GM04504 (cell line): Measurements from ENCODE around the gene RIPOR3.

ENCODE experiments used
- DNase-seq: peaks from one replicate; pipeline ENCODE4 v3.0.0-alpha.2; 2012; ENCODE audit warnings: low read depth

RIPOR3 gene

DNA sequence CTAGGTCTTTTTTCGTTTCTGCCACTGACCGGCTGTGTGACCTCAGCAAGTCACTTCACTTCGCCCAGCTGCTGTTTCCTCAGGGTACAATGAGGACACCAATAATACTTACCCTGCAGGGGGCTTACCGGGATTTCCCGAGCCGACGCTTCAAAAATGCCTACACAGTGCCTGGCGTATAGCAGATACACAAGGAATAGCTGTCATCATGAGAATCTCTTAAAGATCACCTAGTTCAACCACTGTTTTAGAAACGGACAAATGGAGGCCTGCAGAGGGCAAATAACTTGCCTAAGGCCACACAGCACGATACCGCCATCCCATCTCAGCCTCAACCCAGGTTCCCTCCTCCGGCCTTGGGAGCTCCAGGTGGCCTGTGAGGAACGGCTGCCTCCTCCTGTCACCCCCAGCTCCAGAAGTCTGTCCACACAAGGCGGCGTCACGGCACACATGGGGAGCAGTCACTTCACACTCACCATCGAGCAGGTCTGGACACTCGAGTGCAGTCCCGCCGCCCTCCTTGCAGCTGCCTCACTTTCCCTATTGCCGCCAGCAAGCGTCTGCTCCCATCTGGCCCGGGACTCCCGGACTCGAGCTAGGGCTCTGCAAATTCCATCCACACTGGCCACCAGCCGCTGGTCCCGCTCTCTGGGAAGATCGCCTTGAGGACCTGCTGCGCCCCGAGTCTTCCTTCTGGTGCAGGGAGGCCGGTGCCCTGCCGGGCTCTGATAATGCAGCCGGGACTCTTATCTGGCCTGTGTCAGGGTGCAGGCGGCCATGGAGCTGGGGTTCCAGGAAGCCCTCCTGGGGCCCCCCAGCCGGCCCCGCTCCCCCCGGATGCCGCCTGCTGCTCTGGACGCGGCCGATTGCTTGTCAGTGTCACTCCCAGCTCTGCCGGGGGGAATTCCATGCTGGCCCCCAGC, at the start of gene RIPOR3:
Gene RIPOR3, minus strand, starts transcription at position 893 of the 923 bp plus-strand sequence. Its CDS starts 414 bp downstream, at position 479.
- DNase-seq, result no peak

DNA sequence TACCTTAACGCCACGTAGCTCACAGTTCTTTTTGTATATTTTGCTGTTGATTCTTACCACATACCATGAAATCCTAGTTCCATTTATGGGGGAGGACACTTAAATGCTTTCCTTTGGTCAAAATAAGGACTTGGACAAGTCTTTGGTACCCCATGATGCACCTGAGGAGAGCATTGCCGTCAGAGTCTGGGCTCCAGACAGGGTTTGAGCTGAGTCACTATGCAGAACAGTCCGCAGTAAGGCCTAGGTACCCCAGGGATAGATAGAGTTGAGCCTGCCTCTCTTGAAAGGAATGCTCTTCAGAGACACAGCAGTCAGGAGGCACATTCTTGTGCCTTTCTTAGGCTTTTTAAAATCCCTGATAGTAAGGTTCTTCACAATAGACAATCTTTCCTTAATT, 46.0 kb upstream of the RIPOR3 start:
- no peak for DNase-seq

DNA sequence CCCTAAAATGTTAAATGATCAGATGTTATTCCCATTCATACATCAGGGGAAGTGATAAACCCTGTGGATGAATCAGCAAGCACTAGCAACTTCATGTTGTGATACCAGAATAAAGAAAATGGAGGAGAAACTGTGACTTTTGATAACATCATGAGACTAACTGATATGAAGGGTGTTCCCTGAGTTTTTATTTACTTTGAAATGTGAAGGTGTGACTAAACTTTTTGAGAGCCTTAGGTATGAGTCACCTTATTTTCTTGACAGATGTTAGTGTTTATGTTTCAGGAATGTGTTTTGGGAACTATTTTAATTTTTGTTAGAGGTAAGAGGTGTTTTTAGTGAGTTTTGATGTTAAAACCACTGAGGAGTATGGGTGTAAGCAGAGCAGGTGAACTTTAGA, 44.5 kb upstream of the RIPOR3 start:
- DNase-seq, result no peak

GRCh38 chr20:50734730-50735679, 43.7 kb upstream of the RIPOR3 start:
- no peak for DNase-seq

DNA sequence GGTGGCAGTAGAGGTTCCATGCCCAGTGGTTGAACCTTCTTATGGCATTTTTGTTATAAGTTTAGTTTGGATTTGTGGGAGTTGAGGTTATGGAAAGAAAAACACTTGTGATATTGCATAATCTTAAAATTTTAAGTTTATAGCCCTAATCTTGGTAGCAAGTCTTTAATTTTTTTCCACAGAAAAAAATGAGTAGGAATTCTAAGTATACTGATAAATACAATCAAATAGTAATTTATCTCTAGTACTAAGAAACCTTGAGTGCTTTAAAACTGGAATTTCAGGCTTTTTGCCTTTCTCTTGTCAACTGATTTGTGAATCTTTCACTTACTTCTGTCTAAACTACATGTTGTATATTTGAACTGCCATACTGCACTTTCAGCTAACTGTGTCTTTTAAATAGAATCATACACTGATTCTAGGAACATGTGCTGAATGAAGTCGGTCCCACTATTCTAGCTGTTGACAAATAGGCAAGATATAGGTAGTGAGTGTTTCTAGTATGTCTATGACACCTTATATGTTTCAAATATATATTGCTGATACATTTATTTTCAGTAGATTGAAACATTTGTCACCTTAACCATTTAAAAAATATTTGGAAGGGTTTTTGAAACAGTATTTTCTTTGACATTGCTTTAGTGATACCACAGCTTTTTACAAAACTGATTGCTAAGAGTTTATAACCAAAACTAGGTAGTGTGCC, 42.5 kb upstream of the RIPOR3 start:
- DNase-seq, result no peak

- DNase-seq, result no peak
These were observed 40.8 kb upstream of the RIPOR3 start for GRCh38 chr20:50731930-50732690.

DNA sequence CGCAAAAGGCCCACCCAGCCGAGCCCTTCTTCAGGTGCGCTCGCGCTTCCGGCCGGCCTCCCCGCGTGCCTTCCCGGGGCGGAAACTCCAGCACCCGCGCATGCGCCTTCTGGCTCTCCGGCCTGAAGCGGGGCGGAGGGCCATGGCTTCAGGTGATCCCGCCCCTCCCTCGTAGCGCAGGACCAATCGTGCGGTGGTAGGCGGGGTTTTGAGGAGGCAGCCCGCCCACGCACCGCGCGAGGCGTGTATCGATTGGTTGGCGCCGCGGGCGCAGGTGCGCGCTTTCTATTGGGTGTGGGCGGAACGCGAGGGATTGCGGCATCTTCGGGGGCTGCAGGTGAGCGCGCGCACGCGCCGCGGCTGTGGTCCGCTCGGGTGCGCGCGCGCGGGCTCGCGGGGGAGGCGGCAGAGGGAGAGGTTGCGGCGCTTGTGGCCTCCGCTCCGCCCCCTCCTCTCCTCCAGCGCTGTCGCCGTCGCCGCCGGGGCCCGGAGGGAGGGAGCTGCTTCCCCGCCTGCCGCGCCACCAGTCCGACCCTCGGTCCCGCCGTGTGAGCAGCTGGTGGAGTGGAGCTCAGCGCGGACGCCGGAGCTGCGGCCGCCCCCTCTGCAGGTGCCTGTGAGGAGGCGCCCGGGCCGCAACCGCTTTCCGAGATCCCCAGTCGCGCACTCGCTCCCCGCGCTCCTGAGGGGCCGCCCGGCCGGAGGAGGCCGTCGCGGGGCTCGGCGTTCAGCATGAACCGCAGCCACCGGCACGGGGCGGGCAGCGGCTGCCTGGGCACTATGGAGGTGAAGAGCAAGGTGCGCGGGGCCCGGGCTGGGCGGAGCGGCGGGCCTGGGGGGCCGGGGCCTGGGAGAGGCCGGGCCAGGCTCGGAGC, 40.0 kb upstream of the RIPOR3 start, which contains the start of gene PARD6B:
Gene PARD6B, plus strand, starts transcription at position 526 of the 875 bp plus-strand sequence. Its CDS starts 207 bp downstream, at position 733.
- DNase-seq, result peak; percentile 68

GRCh38 chr20:50730765-50731054, 39.4 kb upstream of the RIPOR3 start:
- DNase-seq, result no peak

DNA sequence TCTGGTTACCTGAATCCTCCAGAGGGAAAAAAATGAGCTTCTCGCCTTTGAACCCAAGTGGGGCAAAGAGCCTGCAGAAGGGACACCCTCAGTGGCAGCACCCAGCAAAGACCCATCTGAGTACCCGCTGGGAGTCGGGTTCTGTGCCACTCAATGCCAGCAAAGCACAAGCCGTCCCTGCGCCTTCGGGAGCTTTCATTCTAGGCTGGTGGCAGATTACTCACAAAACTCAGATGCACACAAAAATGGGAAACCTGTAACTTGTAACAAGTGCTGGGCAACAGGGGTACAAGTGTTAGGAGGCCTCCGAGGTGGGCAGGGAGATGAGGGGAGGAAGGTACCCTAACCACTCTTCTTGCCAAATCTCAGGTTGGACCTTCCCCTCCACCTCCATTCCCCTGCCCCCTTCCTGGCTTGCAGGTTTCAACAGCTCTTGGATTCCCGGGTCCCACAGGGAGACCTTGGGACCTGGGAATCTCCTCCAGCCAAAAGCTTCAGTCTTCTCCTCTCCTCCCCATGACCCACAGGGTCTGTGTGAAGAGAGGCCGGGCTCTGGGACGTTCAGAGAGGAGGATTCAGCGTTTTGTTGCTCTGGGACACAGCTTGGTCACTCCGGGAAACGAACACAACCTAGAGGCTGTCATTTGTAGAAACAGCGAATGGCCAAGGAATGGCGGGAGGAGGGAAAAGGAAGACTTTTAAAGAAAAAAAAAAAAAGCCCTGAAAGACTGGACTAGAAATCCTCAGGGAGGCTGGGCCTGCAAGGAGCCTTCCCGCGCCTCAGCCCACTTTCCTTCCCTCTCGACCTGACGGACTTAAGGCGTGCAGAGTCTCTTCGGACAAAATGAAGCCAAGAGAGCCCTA, 38.8 kb upstream of the RIPOR3 start:
- no peak for DNase-seq

DNA sequence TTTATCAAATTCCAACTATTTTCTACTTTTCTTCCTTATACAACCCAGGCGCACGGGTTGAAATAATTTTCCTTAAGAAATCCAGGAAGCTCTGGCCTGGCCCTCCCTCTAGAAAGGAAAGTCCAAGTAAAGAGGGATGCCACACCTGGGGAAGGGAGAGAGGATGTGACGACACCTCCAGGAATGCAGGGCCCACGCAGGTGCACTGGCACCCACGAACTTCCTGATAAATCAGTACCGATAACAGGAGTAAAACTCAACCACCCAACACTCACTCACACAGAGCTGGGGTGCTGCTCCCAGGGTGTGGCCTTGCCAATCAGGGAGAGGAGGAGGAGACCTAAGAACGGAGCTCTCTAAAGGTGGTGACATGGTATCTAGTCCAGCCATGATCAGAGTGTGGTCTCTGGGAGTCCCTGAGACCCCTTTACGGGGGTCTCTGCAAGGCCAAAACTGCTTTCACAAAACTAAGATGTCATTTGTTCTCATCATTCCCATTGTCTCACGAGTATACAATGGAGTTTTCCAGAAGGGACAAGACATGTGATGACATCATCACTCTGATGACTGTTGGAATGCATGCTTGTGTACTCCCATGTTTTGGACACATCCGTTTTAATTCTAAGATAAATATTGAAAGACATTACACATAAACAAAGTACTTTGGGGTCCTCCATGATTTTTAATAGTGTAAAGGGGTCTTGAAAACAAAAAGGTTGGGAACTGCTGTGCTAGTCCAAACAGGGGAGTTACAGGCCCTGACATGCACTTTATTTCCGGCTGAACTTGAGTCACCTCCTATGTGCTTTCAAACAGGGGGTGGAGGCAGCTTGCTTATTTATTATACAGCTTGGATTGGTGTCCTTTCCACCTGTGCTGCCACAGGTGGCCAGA, 37.9 kb upstream of the RIPOR3 start:
- no peak for DNase-seq

DNA sequence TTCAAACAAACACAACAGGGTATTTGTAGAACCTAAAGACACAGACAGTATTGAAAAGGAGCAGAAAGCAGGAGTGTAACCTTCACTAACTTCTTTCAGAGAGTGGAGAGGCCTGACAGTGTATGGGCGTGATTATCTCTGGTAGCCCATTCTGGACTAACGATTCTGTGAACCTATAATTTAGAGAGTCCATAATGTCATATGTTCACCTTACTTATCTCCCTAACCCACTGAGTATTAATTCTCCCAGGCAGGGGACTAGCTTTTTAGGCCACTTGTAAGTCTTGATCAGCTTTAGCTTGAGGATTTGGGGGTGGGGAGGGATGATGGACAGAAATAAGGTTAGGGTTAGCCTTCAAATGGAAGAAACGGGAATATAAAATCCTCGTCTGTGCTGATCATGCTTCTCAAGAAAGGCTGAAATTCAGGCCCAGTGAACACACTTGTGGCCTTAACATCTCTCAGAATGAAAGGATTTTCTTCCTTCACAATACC, 37.2 kb upstream of the RIPOR3 start:
- no peak for DNase-seq

GRCh38 chr20:50727792-50728485, 36.6 kb upstream of the RIPOR3 start:
- DNase-seq, result no peak

DNA sequence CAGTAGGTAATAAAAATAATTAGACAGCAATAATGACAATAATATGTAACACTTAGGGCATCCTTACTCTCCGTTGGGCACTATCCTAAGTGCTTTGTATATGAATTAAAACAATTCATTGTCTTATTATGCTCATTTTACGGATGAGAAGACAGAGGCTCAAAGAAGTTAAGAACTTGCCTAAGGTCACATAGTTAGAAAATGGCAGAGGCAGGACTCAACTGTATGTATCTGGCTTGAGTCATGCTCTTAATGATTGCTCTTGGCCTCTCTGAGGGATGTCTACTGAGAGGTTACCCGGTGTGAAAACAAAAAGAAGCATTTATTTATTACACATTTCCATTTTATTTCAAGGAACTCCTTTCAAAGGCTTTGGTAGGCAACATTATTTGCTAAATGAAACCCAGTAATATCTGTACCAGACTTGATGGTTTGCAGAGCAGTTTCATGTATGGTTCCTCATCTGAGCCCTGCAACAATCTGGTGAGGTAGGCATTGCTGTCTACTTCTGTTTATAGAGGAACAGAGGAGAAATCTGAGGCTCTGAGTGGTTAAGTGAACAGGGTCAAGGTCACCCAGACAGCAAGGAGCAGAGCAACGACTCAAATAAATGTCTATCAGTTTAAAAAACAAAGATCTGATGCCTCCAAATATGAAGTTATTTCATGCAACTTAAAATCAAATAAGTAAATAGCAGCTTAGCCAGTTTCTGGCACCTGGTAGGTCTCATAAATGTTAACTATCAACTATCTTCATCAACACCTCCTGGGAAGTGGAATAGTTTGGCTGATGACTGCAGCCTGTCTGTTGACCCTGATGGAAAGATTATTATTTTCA, 35.8 kb upstream of the RIPOR3 start:
- DNase-seq, result no peak

DNA sequence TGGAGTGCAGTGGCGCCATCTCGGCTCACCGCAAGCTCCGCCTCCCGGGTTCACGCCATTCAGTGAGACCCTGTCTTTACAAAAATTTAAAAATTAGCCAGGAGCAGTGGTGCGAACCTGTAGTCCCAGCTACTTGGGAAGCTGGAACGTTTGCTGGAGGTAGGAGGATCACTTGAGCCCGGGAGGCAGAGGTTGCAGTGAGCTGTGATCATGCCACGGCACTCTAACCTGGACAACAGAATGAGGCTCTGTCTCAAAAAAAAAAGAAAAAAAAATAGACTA, 34.3 kb upstream of the RIPOR3 start:
- DNase-seq, result no peak

DNA sequence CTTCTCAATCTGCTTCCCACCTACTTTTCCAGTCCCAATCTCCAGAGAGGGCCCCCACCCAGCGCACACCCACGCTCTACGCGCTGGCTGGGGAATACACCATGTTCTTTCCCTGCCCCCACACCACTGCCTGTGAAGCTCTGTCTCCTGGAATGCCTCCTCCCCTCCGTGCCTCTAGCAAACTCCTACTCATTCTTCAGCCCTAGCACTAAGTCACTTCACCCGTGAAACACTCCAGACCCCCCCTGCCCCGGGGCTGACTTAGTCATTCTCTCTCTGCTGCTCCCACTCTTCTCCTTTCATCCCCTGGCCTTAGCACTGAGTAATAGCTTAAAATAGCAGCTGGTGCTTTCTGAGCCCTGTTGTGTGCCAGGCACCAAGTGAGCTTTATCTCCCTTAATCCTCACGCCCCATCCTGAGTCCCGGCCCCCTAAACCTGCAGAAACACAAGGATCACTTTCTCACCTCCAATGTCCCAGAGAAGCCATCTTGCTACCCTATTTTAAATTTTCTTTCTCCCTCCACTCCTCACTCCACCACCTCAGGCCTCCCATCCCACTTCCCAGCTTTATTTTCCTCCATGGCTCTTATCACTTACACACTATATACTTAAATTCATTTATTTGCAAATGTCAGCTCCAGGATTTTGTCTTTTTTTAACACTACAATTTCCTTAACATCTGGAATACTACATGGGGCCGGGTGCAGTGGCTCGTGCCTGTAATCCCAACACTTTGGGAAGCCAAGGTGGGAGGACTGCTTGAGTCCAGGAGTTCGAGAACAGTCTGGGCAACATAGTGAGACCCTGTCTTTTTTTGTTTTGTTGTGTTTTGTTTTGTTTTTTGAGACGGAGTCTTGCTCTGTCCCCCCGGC, 33.7 kb upstream of the RIPOR3 start:
- DNase-seq, result peak; percentile 89
